GM15510 (cell line): ENCODE measurements around the gene CLEC20A.

ENCODE experiments used
- POLR2A ChIP-seq: IDR thresholded peaks from 3 replicates; pipeline ENCODE4 v1.6.1; 2011; ENCODE audit warnings: borderline replicate concordance; ENCODE audit not compliant: insufficient read length; ENCODE audit errors: extremely low read depth

Gene CLEC20A

DNA sequence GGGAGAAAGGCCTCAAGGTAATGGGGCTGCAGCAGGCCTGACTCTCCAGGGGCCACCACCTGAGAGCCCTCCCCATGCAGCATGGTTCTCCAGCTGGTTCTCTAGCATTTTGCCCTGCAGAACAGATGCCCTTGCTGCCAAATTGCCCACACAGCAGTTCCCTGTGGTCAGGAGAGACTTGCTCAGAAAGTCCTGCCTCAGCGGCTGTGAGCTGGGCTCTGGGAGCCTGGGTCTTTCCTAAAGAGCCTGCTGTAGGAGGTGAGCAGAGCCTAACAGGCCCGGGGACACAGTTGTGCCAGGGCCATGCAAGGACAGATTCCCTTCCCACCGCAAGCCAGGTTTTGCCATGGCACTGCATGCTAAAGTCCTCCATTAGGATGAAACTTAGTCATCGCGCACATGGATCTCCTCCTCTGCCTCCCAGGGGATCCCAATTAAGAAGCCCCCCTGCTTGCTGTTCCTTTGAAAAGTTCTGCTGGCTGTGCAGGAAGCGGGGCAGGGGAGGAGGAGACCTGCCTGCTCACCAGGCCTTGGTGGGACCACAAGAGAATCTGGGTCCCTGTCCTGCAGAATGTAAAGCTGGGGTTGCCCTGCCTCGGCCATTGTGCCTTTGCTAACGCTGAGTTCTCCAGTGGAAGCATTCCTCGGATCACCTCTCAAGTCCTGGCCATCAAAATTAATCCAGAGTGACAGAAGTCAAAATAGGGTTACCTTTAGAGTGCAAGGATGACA is 37.5 kb upstream of the CLEC20A start:
- no peak for TF ChIP-seq POLR2A

DNA sequence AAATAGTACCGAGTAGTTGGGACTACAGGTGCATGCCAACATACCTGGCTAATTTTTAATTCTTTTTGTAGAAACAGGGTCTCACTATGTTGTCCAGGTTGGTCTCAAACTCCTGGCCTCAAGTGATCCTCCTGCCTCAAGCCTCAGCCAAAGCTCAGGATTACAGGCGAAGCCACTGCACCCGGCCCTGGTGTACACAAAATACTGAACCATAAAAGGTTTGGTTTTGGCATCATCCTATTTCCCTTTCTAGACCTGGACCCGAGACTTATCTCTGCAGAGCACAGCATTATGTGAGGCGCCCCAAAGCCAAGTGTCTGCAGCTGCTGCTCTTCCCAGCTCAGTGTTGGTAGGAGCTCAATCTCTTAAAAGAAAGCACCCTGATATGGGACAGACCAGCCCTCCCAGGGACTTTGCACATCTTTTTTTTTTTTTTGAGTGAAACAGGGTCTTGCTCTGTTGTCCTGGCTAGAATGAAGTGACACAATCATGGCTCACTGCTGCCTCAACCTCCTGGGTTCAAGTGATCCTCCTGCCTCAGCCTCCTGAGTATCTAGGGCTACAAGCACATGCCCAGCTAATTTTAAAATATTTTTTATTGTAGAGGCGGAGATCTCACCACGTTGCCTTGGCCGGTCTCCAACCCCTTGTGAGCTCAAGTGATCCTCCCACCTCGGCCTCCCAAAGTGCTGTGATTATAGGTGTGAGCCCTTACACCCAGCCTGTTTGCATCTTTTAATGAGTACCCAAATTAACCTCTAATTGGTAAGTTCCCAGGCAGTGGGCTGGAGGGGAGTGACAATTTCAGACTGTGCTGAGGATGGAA is 36.6 kb upstream of the CLEC20A start:
- no peak for TF ChIP-seq POLR2A

GRCh38 chr1:178532392-178532791 is 35.6 kb upstream of the CLEC20A start:
- TF ChIP-seq POLR2A = no peak

- TF ChIP-seq POLR2A = no peak
Observed at GRCh38 chr1:178531887-178532286, 35.1 kb upstream of the CLEC20A start.

DNA sequence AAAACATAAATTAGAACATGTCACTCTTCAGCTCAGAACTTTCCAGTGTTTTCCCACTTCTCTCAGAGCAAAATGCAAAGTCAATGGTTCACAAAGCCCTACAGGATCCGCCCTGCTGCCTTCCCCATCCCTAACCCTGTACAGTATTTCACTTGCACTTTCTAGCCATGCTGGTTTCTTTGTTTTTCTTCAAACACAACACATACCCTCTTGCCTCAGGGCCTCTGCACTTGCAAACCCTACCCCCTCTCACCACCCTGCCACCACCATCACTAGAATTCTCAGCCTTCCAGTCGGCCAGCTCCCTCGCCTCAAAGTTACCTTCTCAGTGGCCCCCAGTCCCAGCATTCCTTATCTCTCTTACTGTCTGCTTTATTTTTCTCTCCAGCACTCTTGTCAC is 33.7 kb upstream of the CLEC20A start:
- no peak for TF ChIP-seq POLR2A

GRCh38 chr1:178530037-178530402 is 33.3 kb upstream of the CLEC20A start:
- TF ChIP-seq POLR2A = no peak

DNA sequence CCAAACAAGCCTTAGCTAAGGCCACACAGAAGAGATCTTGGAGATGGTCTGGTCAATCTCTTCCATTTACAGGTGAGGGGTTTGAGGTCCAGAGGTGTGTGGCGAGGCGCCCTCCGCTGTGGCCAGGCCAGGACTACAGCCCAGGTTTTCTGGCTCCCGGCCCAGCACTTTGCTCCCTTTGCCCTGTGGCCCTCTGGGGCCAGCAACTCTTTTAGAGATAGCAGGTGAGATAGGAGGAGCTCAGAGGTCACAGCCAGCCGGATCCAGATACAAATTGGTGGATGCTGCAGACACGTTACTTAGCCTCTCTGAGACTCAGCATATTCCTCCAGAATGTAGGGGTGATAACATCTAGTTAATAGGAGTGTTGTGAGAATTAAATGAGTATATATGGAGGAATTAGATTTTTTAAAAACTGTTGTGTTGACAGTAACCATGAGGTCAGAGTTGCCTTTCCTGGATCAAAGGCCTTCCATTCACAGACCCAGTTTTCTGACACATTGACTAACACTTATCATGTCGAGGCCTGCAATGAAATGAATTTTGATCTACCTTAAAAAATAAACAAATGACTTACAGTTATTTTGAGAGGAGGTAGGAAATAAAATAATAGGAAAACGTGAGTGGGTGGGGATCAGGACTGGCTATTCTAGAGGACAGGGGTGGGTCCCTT is 32.7 kb upstream of the CLEC20A start:
- no peak for TF ChIP-seq POLR2A

- TF ChIP-seq POLR2A = no peak
Observed at GRCh38 chr1:178528953-178529335, 32.2 kb upstream of the CLEC20A start.

DNA sequence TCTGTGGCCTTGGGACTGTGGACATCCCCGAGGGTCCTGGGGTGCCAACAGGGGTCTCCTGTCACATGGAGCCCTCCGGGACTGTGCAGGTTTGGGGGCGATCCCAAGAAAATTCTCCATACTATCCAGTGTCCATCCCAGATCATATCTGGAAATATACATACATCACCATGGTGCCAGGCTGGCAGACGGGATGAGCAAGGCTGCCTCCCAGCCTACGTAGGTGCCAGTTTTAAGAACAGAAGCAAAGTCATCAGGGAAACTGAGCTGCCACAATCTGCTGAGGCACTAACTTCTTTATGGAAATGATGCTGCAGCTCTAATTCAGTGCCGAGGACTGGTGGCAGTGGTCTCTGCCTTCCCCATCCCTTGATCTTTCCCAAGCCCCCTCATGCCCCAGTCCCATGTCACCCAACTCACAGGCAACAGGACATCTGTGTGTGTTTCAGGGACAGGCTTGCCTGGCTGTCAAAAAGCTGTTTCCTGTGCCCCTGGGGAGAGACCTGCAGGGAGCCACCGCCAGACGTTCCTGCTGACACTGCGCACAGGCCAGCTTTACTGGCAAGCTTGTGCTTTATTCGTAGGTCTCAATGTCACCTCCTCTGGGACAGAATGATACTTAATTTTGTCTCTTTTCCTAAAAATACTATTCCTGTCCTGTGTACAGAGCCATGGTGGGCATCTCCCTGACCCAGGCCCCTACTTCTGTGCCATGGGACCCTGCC is 31.6 kb upstream of the CLEC20A start:
- TF ChIP-seq POLR2A = no peak

DNA sequence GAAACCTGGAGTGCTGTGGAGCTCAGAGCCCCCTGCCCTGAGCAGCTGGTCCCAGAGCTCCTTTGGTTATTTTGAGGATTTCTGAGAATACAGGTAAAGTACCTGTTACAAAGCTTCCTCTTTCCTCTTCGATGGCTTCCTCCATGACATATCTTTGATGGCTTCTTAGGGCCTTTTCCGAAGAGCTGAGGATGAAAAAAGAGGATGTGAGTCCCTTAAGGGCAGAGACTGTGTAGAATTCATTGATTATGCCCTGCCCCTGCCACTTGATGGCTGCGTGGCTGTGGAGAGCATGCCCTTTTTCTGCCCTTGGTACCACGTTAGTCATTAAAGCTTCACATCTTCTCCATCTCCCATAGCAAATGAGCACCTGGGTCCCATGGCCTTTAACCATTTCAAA is 30.4 kb upstream of the CLEC20A start:
- no peak for TF ChIP-seq POLR2A

DNA sequence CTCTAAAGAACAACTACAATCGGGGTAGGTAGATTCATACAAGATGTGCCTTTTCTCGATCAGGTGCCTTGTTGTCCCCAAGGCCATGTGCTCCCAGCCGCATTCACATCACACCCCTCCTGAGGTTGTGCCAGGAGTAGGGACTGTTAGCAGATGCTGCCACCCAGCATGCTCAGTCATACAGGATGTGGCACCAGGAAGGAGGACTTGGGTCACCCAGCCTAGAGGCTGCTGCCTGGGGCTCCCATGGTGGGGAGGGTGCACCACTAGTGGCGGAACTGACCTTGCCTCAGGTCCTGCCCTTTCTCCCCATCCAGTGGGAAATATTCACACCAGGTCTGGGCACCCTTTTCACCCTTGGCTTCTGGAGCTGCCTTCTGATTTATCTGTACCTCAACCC is 24.5 kb upstream of the CLEC20A start:
- TF ChIP-seq POLR2A = no peak

GRCh38 chr1:178520803-178521202 is 24.0 kb upstream of the CLEC20A start:
- TF ChIP-seq POLR2A = no peak

DNA sequence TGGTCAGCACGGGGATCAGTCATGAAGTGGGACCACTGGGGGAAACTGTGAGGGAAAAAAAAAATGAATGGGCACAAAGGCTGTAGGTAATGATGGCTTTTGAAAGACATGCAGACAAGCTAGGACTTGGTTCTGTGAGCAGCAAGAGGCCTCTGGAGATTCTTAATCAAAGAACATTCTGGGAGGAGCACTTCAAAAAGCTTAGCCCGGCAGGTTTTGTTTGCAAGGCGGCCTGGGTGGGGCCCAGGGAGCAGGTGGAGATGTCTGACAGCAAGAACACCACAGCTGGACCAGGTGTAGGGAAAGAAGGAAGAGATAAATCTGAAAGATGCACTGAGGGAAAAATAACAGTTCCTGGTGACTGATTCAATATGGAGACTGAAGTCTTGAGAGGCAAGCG is 22.1 kb upstream of the CLEC20A start:
- no peak for TF ChIP-seq POLR2A

- TF ChIP-seq POLR2A = no peak
Observed at GRCh38 chr1:178516110-178516509, 19.3 kb upstream of the CLEC20A start.
